A549 treated with AZD9567 at 1 μM for 4 hours (cell line): ENCODE measurements around the gene CBLN1. TPM values are rescaled to one million over a fixed set of nuclear protein-coding genes. Genes with fewer than 3 reads are reported as not detected.

Experiments used
- total RNA-seq: library from RNA; stranded (reverse); fragments of 200-300 nt; extraction: Qiagen RNA extraction; gene quantifications from 5 replicates; pipeline ENCODE4 v1.2.3, GENCODE V29; 2022; ENCODE audit not compliant: insufficient read depth

Gene CBLN1
- 0.13 to 0.24 TPM (median 0.16 TPM) in 3 of 5 replicates, not detected in the others for total RNA-seq

DNA sequence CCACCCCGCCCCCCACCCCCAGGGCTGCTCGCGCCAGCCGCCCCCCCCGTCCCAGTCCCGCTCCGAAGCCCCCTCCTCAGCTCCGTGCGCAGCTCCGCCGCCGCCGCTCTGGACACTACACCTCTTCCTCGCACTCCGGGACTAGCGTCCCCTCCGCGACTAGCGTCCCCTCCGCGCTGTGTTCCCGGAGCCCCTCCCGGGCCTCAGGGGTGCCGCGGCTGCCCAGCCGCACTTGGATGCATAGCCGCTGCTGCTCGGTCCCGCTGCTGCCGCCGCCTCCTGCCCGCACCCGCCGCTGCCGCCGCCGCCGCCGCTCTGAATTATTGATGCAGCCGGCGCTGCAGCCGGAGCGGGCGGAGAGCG, at the start of gene CBLN1:
Gene CBLN1, minus strand, starts transcription at position 359 of the 363 bp plus-strand sequence. CDS start 373 bp downstream, outside the sequence.

Other genes with a start within 250 kb of the CBLN1 start
- not detected in 5 replicates for gene C16orf78, start 92.0 kb upstream of the CBLN1 start, total RNA-seq